Measurements from ENCODE around the gene ODF2L.
"Not testable (repeated sequence)": the region's sequence is repeated elsewhere in the genome, so short reads cannot be mapped to it uniquely, and the experiment has no call there.

The ODF2L gene

DNA sequence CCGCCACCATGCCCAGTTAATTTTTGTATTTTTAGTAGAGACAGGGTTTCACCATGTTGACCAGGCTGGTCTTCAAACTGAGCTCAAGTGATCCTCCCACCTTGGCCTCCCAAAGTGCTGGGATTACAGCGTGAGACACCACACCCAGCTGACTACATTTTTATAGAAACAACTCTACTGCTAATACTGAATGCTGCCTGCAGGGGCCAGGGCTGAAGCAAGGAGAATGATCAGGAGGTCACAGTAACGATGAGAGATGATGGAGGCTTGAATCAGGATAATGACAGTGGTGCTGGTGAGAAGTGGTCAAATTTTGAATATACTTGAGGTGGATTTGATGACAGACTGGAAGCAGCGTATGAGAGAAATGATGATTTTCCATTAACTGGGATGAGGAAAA is 33.3 kb downstream of the ODF2L start:
- no peak for DNase-seq (ENCODE audit: low spot score)
- no peak overlapping the region for H3K27ac ChIP-seq
- ChIA-PET CTCF (interaction anchor here (0.6 kb wide), 1 partner anchor 17 kb away, joined by 4 read pairs; no protein-coding TSS in a partner anchor), POLR2A (ENCODE audit: low non-redundant PET) (no interaction called here)
- TF ChIP-seq, protein P1, sequence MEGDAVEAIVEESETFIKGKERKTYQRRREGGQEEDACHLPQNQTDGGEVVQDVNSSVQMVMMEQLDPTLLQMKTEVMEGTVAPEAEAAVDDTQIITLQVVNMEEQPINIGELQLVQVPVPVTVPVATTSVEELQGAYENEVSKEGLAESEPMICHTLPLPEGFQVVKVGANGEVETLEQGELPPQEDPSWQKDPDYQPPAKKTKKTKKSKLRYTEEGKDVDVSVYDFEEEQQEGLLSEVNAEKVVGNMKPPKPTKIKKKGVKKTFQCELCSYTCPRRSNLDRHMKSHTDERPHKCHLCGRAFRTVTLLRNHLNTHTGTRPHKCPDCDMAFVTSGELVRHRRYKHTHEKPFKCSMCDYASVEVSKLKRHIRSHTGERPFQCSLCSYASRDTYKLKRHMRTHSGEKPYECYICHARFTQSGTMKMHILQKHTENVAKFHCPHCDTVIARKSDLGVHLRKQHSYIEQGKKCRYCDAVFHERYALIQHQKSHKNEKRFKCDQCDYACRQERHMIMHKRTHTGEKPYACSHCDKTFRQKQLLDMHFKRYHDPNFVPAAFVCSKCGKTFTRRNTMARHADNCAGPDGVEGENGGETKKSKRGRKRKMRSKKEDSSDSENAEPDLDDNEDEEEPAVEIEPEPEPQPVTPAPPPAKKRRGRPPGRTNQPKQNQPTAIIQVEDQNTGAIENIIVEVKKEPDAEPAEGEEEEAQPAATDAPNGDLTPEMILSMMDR (conservative IDR thresholded peaks at IDR 0.05; ENCODE audit: low read depth) = no peak

DNA sequence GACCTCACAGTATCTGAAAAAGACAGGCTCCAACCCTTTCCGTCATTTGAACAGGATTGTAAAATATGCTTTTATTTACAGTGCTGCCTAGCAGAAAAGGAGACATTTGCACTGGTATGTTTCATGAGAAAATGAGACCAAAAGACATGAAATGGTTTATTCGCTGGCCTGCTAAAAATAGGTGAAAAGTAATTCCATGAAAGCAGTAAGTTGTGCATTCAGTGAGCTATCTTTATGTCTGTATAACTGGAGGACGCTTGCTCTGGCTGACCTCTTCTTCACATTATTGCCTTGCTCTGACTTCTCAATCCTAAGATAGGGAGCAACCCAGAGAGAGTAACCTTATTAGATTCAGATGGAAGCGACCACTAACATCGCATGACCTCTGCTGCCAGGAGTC is 38.3 kb downstream of the ODF2L start:
- no peak overlapping the region for H3K27ac ChIP-seq
- TF ChIP-seq, protein P1 (conservative IDR thresholded peaks at IDR 0.05; ENCODE audit: low read depth) = no peak
- ChIA-PET POLR2A (ENCODE audit: low non-redundant PET) (no interaction called here), CTCF (interaction anchor here (0.7 kb wide), 1 partner anchor 1102 kb away, joined by 3 read pairs; no protein-coding TSS in a partner anchor)
- DNase-seq (ENCODE audit: low spot score) = no peak

DNA sequence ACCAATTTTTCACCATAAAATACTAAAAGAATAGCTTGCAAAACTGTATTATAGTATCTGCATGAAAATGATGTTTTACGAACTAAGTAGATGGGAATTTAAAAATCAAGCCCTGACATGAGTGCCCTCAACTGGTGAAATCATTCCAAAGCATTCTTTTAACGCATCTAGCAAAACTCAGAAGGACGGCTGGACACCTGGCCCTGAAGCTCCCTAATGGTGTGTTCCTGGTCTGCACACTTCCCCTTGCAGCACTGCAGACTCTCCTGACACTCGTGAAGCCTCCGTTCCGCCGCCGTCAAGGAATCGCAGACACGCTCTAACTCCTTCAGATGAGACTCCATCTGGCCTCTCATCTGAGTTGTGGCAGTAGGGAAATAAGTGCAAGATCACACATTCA is 39.9 kb downstream of the ODF2L start:
- ChIA-PET CTCF (interaction anchor here (0.7 kb wide), 1 partner anchor 1597 kb away, joined by 3 read pairs; no protein-coding TSS in a partner anchor), POLR2A (ENCODE audit: low non-redundant PET) (no interaction called here)
- DNase-seq (ENCODE audit: low spot score) = no peak
- H3K27ac ChIP-seq = no peak overlapping the region
- TF ChIP-seq, protein P1 (conservative IDR thresholded peaks at IDR 0.05; ENCODE audit: low read depth) = no peak

DNA sequence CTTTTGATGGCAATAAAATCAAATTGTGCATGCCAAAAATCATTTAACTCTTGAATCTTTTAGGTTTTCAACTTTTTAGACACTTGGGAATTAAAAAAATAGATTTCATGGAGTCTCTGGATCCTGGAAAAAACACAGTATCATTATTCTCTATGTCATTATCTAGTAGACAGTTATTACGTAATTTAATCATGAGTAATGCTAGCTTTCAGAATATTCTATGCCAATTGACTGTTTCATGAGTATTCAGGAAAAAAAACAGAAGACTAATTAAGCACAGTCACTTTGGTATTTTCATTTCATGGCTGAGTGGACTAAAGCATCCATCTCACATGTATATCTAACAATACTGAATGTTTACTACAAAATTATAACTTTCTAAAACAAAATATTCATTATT is 44.0 kb downstream of the ODF2L start:
- CTCF ChIA-PET = interaction anchor here (0.6 kb wide), 1 partner anchor 76 kb away, joined by 3 read pairs; no protein-coding TSS in a partner anchor

DNA sequence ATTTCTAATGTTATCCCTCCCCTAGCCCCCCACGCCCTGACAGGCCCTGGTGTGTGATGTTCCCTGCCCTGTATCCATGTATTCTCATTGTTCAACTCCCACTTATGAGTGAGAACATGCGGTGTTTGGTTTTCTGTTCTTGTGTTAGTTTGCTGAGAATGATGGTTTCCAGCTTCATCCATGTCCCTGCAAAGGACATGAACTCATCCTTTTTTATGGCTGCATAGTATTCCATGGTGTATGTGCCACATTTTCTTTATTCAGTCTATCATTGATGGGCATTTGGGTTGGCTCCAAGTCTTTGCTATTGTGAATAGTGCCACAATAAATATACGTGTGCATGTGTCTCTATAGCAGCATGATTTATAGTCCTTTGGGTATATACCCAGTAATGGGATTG is 45.9 kb downstream of the ODF2L start:
- POLR2A ChIA-PET (ENCODE audit: low non-redundant PET); CTCF ChIA-PET; DNase-seq (ENCODE audit: low spot score); H3K27ac ChIP-seq: not testable (repeated sequence)

More for the DNA sequence above, 44.0 kb downstream of the ODF2L start:
- TF ChIP-seq, protein P1 (conservative IDR thresholded peaks at IDR 0.05; ENCODE audit: low read depth) = no peak
- no peak overlapping the region for H3K27ac ChIP-seq
- POLR2A ChIA-PET (ENCODE audit: low non-redundant PET) = no interaction called here
- DNase-seq (ENCODE audit: low spot score) = peak; percentile 2

DNA sequence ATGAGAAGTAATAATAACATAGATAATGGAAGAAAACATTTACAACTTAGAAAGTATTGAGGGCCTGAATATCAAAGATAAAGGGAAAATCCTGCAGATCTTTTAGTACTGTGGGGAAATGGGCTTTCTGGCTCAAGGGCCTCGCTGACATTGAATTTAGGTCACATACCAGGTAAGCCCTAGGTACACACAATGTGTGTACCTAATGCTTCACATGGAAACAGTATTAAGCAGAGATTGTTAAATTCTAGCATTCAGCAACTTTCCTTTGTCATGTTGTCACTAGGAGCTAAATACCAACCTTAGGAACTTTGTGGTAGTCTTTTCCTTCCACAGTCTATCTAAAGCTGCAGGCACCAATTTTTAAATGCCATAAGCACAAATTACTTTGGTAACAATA is 49.7 kb downstream of the ODF2L start:
- CTCF ChIA-PET = interaction anchor here (0.7 kb wide), 1 partner anchor 596 kb away, joined by 4 read pairs; no protein-coding TSS in a partner anchor
- DNase-seq (ENCODE audit: low spot score) = no peak
- TF ChIP-seq, protein P1 (conservative IDR thresholded peaks at IDR 0.05; ENCODE audit: low read depth) = no peak
- H3K27ac ChIP-seq = no peak overlapping the region
- POLR2A ChIA-PET (ENCODE audit: low non-redundant PET) = no interaction called here

DNA sequence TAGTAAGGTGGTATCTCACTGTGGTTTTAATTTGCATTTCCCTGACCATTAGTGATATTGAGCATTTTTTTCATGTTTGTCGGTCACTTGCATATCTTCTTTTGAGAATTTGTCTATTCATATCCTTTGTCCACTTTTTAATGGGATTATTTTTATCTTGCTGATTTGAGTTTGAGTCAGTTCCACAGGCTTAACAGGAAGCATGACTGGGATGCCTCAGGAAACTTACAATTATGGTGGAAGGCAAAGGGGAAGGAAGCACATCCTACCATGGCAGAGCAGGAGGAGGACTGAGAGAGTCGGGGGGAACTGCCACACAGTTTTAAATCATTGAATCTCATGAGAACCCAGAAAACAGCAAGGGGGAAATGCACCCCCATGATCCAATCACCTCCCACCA is 51.1 kb downstream of the ODF2L start:
- no peak for DNase-seq (ENCODE audit: low spot score)
- ChIA-PET POLR2A (ENCODE audit: low non-redundant PET) (no interaction called here), CTCF (no interaction called here)
- H3K27ac ChIP-seq = no peak overlapping the region
- TF ChIP-seq, protein P1 (conservative IDR thresholded peaks at IDR 0.05; ENCODE audit: low read depth) = no peak
